Measurements from ENCODE around the gene PSAT1.

The PSAT1 gene

DNA sequence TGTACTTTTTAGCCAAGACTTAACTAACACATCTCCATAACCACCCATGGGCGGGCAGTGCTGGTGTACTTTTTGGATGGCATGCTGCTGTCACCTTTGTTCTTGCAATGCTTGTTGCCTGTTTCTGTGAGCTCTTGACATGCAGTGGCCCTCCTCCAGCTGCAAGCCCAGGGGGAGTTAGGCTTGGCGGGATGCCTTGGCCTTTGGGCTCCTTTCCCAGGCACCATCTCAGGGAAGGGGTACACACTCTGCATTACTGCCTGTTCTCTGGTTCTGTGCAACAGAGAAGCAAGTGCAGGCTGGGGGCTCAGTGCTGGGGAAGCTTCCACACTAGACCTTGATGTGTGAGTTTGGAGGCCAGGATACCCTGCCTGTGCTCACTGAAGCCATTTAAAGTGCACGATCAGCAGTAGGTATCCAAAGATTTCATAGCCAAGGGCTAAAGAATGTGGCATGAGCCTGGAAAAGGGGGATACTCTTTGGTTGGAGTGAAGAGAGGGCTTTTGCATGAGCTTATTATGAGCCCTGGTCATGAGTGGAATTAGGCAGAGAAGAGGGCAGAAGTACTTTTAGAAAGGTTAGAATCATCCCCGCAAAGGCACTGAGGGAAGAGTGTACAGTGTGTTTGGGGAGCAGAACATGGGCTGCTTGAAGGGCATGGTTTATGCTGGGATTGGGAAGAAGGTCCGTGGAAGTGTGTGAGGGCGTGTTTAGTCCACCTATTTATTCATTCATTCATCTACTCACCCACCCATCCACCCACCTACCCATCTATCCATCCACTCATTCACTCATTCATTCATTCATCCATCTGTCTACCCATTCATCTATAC is 22.5 kb downstream of the PSAT1 start:
- no peak for DNase-seq

DNA sequence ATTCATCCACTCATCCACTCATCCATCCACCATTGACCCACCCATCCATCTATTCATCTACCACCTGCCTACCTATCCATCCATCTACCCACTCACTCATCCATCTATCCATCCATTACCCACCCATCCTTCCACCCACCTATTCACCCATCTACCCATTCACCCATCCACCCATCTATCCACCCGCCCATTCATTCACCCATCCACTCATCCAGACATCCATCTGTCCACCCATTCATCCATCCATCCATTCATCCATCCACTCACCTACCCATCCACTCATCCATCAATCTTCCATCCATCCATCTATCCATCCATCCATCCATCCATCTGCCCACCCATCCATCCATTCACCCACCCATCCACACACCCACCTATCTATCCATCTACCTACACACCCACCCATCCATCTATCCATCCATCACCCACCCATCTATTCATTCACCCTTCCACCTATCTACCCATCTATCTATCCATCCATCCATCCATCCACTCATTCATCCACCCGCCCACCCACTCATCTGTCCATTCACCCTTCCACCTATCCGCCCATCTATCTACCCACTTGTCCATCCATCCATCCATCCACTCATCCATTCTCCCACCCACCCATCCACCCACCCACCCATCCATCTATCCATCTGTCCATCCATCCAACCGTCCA is 23.2 kb downstream of the PSAT1 start:
- no peak for DNase-seq

DNA sequence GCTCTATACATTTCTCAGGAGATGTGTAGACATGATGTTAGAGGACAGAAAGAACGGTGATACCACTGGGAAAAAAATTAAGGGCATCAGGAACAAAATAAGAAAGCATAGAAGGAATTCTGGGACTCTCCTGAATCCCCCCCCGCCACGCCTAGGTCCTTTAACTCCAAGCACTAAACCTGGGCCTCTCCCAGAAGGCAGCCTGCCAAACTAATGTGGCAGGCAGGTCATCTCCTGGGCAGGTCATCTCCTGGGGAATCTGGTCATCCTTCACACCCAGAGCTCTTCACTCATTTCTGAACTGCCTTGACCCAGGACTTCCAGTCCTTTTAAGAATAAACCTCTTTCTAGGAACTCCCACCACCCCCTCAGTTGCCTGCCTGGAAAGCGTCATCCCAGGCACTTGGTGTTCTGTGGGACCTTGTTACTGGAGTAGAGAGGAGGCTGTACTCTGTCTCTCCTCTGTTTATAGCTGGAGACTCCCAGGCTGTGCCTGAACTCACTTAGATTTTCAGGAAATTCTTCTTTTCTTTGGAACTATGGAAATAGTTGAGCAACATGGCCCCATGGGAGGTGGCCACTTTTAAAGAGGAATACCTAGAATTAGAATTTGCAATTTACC is 24.1 kb downstream of the PSAT1 start:
- DNase-seq: no peak

DNA sequence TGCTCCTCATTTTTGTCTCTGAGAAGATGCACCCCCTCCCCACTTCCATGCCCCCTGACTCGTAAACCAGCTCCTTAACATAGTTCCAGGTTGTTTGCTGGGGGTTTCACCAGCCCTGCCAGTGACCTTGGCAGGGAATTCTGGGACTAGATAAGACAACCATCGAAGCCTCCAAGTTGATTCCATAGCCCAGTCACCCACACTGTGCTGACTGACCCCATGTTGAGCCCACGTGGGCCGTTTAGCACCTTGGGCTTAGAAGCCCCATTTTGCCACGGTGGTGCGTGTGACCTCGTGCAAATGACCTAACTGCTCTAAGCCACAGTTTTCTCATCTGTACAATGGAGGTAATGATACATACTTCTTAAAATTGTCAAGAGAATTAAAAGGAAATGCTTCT is 24.6 kb downstream of the PSAT1 start:
- no peak for DNase-seq

DNA sequence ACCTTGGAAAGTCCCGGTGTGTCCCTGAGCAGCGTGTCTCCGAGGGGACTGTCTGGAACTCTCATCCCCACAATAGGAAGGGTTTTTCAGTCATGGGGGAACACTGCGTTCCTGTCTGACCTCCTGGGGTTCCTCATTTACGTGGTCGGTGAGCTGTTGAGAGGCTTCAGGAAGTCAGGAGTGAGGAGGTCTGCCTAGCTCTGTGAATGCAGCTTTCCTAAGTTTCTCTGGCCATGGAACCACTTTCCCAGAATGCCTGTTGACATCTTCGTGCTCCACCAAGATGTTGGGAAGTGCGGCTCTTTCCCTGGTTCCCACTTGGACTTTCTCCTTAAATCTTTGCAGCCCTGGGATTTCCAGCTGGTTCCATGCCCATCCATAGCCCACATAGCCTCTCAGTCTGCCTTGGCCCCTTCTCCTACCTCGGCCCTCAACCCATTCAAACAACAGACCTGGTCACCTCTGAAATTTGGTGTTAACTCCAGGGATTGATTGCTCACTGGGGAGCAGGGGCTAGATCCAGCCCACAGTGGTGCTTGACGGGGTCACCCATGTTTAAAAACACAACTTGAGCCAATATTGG is 27.2 kb downstream of the PSAT1 start:
- DNase-seq: no peak

DNA sequence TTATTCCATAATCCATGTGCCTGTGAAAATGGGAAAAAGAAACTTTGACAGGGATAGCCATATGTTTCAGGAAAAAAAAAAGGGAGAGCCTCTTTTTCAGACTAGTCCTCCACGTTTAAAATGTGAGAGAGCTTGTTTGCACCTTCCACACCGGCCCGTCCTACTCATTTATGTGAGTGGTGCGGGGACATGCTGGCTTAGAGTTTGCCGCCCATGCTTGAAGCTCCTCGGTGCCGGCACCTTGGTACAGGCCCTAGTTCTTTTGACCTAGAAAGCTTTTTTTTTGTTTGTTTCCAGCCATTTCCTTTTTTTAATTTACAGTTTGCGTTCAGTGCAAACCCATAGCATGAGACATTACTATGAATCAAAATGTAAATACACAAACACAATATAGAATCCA is 27.8 kb downstream of the PSAT1 start:
- DNase-seq: no peak

DNA sequence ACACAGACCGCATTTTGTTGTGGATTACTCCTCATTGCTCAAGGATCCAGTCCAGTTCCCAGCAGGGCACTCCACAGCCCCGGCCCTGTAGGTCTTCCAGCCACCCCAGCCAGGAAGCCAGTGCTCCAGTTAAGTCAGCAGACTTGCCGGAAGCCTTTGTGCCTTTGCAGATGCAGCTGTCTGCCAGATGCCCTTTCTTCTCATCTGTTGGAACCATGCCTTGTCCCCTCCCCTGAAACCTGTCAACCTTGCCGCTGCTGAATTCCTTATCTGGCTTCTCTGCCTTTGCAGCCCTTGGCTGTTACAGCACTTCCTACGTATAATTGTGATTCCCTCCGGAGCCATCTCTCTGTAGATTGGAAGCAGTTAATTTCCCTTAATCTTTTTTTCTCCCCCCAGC is 28.4 kb downstream of the PSAT1 start:
- no peak for DNase-seq

DNA sequence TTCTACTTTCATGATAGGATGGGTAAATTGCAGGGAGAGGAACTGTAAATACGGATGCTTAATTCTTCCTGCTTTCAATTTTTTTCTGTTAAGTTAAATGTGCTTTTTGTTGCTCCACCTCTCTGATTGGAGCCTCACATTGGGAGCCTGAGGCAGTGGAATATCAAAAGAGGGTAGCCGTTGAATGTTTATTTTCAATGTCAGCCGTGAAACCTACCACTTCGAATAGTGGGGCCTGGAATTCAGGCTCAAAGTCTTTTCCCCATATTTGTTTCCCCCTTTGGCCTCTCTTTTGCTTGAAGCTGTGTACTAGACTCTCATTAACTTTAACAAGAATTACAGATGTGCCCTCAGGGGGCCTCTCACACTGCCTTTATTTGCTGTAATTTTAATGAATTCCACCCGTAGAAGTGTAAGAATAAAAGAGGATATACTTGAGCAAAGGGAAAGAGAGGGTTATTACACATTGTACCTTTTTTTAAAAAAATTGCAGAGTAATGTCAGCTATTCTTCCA is 29.0 kb downstream of the PSAT1 start:
- DNase-seq: no peak

DNA sequence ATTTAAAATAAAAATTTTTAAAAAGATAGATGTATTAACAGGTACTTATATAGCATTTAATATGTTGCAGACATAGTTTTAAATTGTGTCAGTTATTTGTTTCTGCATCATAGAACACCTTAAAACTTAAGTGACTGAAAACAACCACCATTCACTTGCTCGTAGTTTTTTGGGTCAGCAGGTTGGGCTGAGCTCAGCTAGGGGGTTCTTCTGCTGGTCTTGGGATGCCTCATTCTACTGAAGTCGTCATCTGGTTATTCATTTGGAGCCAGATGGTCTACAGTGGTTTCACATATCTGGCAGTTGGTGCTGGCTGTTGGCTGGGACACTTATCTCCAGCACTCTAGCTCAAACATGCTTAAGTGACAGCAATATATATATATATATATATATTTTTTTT is 29.6 kb downstream of the PSAT1 start:
- no peak for DNase-seq

DNA sequence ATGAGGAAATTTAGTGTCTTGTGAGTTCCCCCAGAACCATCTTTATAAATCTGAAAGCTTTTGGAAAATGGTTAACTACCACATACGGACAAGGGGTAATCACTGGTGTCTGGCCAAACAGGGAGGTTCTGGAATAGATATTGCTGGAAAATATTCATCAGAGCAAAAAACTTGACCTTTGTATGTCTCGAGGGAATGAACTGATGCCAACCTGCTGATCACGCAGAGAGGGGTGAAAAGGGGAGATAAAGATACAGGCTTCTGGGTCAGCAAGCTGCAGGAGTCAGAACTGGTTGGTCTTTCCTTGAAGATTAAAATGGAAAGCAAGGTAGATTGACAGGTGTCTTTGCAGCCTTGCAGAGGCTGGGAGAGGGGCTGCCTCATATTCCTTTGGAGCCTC is 35.5 kb downstream of the PSAT1 start:
- DNase-seq: no peak

DNA sequence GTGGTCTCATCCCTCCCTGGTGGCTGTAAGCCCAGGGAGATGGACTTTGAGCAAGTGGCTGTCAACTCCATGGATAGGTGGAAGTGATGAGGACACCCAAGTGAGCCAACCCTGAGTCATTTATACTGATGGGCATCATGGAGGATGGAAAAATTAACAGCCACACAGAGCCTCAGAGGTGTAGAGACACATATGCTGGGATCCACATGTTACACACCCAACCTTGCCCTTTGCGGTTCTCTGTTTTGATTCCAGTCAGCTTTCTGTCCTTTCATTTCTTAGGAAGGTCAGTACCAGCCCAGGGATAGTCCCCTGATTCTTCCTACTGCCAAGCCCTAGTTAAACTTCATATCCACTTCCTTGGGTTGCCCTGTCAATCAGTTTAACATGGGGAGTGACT is 51.9 kb downstream of the PSAT1 start:
- no peak for DNase-seq

DNA sequence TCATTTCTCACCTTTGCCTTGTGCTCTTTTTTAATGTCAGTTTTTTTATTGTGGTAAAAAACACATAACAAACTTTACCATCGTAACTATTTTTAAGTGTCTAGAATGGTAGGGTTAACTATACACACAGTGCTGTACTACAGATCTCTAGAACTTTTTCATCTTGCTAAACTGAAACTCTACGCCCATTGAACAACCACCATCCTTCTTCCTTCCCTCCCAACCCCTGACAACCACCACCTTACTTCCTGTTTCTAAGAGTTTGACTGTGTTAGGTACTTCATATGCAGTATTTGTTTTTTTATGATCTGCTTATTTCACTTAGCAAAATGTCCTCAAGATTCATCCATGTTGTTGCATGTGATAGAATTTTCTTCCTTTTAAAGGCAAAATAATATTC is 54.9 kb downstream of the PSAT1 start:
- DNase-seq: no peak

DNA sequence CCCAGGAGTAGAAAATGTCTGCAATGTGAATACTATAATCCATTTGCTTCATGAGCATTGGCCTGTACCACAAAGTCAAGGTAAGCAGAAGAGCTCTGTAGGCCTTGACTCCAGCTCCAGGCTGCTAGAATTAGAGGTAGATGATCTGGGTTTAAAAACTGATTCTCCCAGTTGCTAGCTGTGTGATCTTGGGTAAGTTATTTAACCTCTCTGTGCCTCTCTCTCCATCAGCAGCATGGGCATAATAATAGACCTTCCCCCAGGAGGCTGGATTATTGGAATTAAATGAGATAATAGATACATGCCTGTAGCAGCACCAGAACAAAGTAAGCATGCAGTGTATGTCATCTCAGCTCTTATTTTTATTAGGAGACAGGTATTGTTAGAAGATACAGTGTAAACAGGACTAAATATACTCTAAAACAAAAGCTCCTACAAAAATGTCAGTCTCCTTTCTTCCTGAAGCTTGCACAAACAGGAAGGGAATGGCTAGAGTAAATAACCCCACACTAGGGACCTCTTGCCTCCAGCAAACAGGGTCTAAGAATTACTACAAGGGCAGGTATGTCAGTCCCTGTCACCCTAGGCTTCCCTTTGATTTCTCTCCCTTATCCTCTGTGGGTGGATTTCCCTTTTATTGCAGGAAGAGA is 57.5 kb downstream of the PSAT1 start:
- DNase-seq: no peak

DNA sequence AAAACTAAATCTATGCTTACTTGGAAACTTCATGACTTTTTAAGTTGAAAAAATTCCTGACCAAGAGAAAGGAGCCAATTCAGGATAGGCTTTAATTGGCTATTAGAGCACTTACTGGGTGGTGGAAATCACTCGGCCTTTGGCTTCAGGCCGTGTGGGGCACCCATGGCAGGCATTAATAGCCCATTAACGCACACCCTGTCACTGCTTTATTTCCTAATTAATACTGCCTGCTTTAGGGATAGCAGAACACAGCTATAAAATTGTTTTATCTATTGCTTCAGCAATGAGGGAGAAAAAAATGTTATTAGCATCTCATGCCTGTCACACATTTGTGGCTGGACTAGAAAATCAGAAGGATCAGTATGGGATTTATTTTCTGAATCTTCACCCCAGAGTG is 58.1 kb downstream of the PSAT1 start:
- DNase-seq: no peak

DNA sequence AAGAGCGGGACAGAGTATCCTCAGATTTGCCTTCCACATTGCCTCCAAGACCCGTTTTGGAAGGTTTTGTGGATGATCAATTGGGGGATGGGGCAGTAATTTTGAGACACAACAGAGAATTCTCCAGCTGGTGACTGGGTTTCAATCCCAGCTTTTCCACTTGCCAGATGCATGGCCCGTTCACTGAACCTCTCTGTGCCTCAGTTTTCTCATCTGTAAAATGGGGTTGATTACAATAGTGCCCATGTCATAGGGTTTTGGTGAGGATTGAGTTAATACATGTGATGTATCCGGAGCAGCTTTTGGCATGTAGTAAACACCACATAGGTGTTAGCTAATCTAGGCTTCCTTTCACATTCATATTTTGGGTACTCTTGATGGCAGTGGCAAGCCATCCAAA is 59.7 kb downstream of the PSAT1 start:
- no peak for DNase-seq

DNA sequence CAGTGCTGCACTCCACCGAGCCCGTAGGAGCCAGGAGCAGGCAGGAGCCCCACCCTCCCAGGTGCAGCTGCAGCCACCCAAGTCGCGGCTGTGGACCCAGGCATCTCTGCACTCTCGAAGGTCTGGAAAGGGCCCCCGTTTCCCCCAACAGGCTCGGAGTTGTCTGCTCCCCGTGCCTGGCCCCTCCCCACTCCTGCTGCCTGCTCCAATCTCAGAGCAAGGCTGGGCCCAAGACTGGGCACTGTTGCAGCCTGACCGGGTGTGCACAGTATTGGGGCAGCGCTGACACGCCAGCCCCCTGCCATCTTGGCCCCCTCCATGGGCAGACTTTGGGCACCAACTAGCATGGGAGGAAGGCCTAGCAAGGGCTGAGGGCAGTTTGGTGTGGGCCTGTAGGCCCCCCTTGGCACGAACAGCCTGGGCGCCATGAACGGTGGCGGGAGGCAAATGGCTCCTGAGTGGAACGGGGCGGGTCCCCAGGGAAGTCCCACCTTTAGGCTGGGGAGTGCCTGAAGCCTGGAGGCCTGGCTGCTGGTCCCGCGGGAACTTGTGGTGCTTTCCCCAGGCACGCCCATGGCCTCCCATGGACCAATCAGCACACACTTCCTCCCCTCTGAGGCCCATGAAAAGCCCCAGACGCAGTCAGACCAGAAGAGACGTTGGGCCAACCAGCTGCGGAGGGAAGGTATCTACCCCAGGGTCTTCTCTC is 60.4 kb downstream of the PSAT1 start:
- no peak for DNase-seq

DNA sequence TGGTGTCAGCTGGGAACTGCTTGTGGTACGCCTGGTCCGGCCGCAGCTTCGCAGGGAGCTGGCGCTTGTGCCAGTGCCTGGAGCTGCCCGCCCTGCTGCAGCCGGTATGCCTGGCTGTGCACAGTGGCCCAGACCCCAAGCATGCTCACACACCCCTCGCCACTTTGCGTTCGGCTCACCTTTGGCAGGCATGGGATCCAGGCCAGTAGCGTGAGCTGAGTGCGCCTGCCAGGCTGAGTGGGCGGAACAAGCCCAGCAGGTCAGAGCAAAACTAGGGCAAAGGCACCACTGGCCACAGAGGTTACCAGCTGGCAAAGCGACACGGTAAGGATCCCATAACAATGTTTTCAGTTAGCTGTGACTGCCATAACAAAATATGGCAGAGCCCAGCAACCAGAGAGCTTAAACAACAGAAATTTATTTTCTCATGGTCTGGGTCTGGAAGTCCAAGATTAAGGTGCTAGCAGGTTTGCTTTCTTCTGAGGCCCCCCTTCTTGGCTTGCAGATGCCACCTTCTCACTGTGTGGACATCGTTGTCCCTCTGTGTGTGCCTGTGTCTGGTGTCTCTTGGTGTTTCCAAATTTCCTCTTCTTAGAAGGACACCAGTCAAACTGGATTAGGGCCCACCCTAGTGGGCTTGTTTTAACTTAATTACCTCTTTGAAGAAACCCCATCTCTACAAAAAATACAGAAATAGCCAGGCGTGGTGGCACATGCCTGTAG is 61.6 kb downstream of the PSAT1 start:
- DNase-seq: no peak

DNA sequence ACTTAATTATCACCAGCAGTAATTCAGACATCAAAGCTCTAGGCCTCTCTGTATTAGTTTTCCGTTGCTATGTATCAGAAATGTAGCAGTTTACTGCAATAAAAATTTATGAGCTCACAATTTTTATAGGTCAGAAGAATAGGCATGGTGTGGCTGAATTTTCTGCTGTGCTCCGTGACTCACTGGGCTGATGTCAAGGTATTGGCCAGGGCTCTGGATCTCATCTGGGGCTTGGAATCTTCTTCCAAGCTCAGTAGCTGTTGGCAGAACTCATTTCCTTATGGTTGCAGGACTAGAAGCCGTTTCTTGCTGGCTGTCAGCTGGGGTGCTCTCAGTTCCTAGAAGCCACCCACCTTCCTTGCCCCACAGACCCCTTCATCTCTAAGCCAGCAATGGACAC is 66.3 kb downstream of the PSAT1 start:
- DNase-seq: no peak

DNA sequence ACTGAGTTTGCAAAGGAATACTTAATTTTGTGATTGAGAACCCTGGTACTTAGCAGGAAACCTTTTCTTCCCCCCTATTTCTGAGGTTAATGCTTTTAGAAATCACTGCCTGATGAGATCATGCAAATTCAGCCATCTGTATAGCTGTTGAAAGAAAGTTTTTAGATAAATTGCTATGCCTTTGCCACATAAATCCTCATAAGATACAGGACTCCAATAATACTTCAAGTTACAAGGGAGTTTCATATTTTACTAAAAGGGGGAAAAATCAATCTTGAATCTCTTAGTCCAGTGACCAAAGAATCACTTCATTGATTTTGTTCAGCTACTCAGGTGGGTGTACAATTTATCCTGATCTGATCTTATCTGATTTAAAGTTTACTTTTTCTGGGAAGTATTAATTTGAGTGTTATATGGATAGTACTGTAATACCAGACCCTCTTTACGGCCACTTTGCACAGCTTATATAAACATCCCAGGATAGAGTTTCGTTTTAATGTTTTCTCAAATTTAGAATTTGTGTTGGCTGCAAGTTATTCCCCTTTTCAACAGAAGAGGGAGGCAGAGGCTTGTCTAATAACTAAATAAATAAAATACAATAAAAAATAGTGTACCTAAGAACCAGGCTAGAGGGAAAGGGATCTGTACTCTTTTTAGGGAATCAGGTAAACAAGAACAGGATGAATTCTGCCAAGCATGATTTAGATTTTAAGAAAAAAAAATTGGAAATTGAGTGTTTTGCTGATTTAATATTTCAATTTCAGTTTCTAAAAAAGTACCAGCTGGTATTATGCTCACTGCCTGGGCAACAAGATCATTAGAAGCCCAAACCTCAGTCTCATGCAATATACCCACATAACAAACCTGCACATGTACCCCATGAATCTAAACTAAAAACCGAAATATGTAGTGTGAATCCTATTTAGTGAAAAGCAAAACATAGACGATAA is 69.1 kb downstream of the PSAT1 start:
- DNase-seq: no peak

DNA sequence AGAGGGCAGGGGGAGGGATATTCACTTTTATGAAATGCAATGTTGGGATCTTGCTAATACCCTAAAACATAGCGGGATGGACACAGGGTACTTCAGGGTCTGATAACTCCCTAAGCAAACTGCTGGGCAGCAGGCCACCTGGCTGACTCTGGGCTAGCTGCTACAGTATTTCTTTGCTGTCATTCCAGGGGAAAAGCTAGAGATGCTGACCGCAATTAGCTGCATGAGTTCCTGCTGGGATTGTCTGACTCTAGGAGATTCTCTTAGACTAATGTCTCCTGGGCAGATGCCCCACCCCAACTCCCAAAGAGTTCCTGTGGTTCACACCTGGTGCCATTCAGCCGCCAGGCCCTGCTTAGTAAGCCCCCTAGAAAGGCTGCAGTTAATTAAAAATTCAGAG is 69.9 kb downstream of the PSAT1 start:
- DNase-seq: no peak

DNA sequence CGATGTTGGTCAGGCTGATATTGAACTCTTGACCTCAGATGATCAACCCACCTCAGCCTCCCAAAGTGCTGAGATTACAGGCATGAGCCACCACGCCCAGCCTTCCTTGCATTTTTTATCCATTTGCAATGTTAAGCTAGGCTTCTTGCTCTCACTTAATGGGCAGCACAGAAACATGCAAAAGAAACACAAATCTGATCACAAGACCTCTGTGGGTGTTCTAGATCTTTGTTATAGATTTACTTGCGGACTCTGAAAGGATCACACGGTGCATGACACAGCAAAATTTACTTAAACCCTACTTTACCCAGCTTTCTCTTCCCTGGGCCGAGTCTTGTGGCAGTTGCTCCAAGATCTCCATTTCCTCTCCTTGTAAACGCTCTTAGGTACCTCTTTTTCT is 71.3 kb downstream of the PSAT1 start:
- DNase-seq: no peak
